Osteoblast (primary cell): ENCODE measurements around the gene FAM181A. TPM values are rescaled to one million over a fixed set of nuclear protein-coding genes. Genes with fewer than 3 reads are reported as not detected.

Experiments
- DNase-seq: peaks from one replicate; pipeline ENCODE4 v3.0.0; 2011; ENCODE audit warnings: low spot score, mixed read lengths; ENCODE audit not compliant: insufficient read length; ENCODE audit errors: missing footprints
- H2AFZ ChIP-seq: 2 replicates; pipeline ENCODE4 v1.6.0; 2011; ENCODE audit warnings: mild to moderate bottlenecking, low read length
- H3K27ac ChIP-seq: 2 replicates; pipeline ENCODE4 v1.5.1; 2011; ENCODE audit warnings: mild to moderate bottlenecking, low read depth, low read length, moderate library complexity
- H3K27me3 ChIP-seq: 2 replicates; pipeline ENCODE4 v1.6.0; 2012; ENCODE audit warnings: mild to moderate bottlenecking, control low read depth, inconsistent platforms, low read length, moderate library complexity; ENCODE audit not compliant: insufficient read depth
- H3K36me3 ChIP-seq: 2 replicates; pipeline ENCODE4 v1.5.1; 2011; ENCODE audit warnings: mild to moderate bottlenecking, low read length, control low read depth, moderate library complexity; ENCODE audit not compliant: insufficient read depth
- H3K4me1 ChIP-seq: 2 replicates; pipeline ENCODE4 v1.5.1; 2011; ENCODE audit warnings: mild to moderate bottlenecking, low read length, control low read depth, moderate library complexity; ENCODE audit not compliant: insufficient read depth
- H3K4me2 ChIP-seq: 2 replicates; pipeline ENCODE4 v1.6.0; 2011; ENCODE audit warnings: mild to moderate bottlenecking, low read length; ENCODE audit not compliant: insufficient read depth
- H3K4me3 ChIP-seq: fragments of 200-600 bp; sonication (generic); 3 replicates; pipeline ENCODE4 v1.5.1; 2012; ENCODE audit warnings: mild to moderate bottlenecking, low read length, inconsistent platforms; ENCODE audit not compliant: insufficient read depth
- H3K79me2 ChIP-seq: 2 replicates; pipeline ENCODE4 v1.6.0; 2012; ENCODE audit warnings: mild to moderate bottlenecking, low read length, control low read depth, inconsistent platforms; ENCODE audit not compliant: insufficient read depth
- H3K9me3 ChIP-seq: 2 replicates; pipeline ENCODE4 v1.5.1; 2011; ENCODE audit warnings: low read depth, low read length, control low read depth
- H4K20me1 ChIP-seq: 2 replicates; pipeline ENCODE4 v1.6.0; 2012; ENCODE audit warnings: mild to moderate bottlenecking, low read length, control low read depth; ENCODE audit not compliant: insufficient read depth
- CTCF ChIP-seq: IDR thresholded peaks from 2 replicates; pipeline ENCODE4 v1.5.1; 2011; ENCODE audit warnings: mild to moderate bottlenecking, low read depth, low read length, moderate library complexity; ENCODE audit errors: extremely low read depth
- total RNA-seq: library from RNA; depleted of rRNA; stranded (reverse); fragments of >200 nt; gene quantifications from 2 replicates; pipeline ENCODE4 v1.2.3, GENCODE V29; 2012

The FAM181A gene
- total RNA-seq, 1 donor = not detected

- Histone ChIP-seq H3K4me2 (no peak overlapping the region), H4K20me1 (no peaks in the 10 kb centered on the region), H3K36me3 (no peaks in the 10 kb centered on the region), H3K4me3 (no peak overlapping the region), H3K79me2 (no peaks in the 10 kb centered on the region), H3K27ac (no peak overlapping the region), H2AFZ (no peak overlapping the region), H3K9me3 (peaks cover 4% of the 10 kb centered on the region), H3K27me3 (no peaks in the 10 kb centered on the region), H3K4me1 (no peaks in the 10 kb centered on the region)
- no peak for DNase-seq
- TF ChIP-seq CTCF = no peak
Observed at GRCh38 chr14:93917141-93917540, 10.0 kb upstream of the FAM181A start.

DNA sequence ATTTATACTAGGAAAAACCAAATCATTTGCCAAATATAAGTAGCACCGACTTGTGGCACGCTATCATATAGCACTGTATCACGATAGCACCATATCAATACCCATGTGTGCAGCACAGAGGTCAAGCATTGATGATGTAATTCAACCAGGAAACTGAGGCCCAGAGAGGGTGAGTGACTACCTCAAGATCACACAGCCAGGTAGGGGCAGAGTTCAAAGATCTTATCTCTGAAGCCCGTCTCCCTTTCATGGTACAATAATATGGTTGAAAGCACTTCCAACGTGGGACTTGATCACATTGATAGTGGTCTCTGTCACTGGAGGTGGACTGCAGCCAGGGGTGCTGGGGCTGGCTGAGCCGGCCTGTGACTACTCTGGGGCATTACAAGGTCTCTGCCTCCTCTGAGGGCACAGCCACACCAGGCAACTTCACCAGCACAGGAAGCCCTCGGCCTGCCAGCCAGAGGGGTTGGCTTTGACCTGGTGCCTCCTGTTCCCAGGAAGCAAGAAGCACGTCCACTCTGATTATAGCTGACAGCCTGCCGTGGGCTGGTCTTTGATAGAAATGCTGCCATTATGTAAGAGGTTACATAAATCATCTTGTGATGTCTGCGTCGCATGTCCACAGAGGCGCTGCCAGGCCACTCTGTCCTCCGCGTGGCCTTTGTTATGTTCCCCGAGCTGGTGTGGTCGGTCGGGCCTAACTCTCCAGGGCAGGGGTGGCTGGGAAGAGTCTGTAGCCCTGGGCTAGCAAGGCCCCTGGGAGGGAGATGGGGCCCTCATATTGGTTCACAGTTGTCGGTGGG is 5.9 kb upstream of the FAM181A start:
- Histone ChIP-seq H3K4me2 (no peak overlapping the region), H3K27me3 (no peaks in the 10 kb centered on the region)
- no peak for TF ChIP-seq CTCF

GRCh38 chr14:93923626-93924025 is 3.5 kb upstream of the FAM181A start:
- H3K9me3 ChIP-seq = peaks cover 4% of the 10 kb centered on the region
- no peaks in the 10 kb centered on the region for H3K79me2 ChIP-seq
- H3K4me2 ChIP-seq = no peak overlapping the region
- H3K36me3 ChIP-seq = no peaks in the 10 kb centered on the region
- H3K27me3 ChIP-seq = no peaks in the 10 kb centered on the region
- DNase-seq = no peak
- TF ChIP-seq CTCF = no peak
- no peak overlapping the region for H2AFZ ChIP-seq
- H4K20me1 ChIP-seq = no peaks in the 10 kb centered on the region
- no peak overlapping the region for H3K4me3 ChIP-seq
- H3K4me1 ChIP-seq = no peaks in the 10 kb centered on the region
- H3K27ac ChIP-seq = no peak overlapping the region

More for the DNA sequence above, 5.9 kb upstream of the FAM181A start:
- no peak for DNase-seq
- Histone ChIP-seq H3K4me1 (no peaks in the 10 kb centered on the region), H2AFZ (no peak overlapping the region), H3K9me3 (peaks cover 4% of the 10 kb centered on the region), H3K79me2 (no peaks in the 10 kb centered on the region), H3K4me3 (no peak overlapping the region), H3K36me3 (no peaks in the 10 kb centered on the region), H4K20me1 (no peaks in the 10 kb centered on the region), H3K27ac (no peak overlapping the region)

DNA sequence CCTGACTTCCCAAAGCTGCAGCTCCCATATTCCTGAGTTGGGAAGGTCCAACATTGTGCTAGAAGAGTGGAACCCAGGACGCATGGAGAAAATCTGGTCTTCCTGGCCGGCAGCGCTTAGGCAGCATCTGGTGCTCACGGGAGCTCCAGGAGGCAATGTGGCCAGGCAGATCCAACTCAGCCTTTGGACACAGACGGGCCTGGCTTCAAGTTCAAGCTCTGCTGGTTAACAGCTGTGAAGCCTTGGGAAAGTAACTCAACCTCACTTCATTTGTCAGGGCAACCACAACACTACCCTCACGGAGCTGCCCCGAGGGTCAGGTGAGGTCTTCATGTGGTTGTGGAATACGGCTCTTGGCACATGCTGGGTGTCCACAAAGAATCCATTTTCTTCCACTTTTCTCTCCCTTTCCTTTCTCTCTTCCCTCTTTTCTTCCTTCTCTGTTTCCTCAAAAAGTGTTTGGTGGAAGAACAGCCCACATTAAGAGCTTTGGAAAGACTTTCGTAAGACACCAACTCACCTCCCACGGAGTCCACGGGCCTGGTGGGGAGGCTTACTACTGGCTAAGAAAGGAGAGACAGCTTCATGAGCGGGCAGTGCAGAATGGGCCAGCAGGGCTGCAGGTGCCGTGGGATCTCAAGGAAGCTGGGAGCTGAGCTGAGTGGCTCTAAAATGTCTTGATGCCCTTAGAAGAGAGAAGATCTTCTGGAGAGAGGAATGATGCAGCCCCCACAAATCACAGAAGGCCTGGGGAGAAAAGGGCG is 2.4 kb upstream of the FAM181A start:
- H3K4me2 ChIP-seq = no peak overlapping the region
- H3K36me3 ChIP-seq = no peaks in the 10 kb centered on the region
- H3K79me2 ChIP-seq = no peaks in the 10 kb centered on the region
- H3K27me3 ChIP-seq = no peaks in the 10 kb centered on the region
- no peak overlapping the region for H2AFZ ChIP-seq
- DNase-seq = no peak
- no peak overlapping the region for H3K27ac ChIP-seq
- H3K9me3 ChIP-seq = no peaks in the 10 kb centered on the region
- H3K4me3 ChIP-seq = no peak overlapping the region
- H3K4me1 ChIP-seq = no peaks in the 10 kb centered on the region
- no peaks in the 10 kb centered on the region for H4K20me1 ChIP-seq
- TF ChIP-seq CTCF = no peak
